Kidney (tissue), 14 donors: ENCODE results near the gene MYMK. TPM values are rescaled to one million over a fixed set of nuclear protein-coding genes. Genes with fewer than 3 reads are reported as not detected.

Experiments
- DNase-seq, 5 donors: peaks; one replicate each; pipeline ENCODE4 v3.0.0-alpha.2; 2013 to 2020
- FAIRE-seq: peaks from 2 replicates; lab custom pipeline; 2012; peaks lifted over from hg19 to GRCh38; lab: Jason Lieb, UNC
- H3K27ac ChIP-seq, 2 donors: one replicate each; pipeline ENCODE4 v1.7.0; 2013; ENCODE audit warnings: low read depth in 2 of 2, low read length in 2 of 2, inconsistent platforms in 1 of 2
- H3K27me3 ChIP-seq: one replicate; pipeline ENCODE4 v1.7.1; 2013; ENCODE audit warnings: low read length, inconsistent platforms; ENCODE audit not compliant: control insufficient read depth, insufficient read depth
- H3K36me3 ChIP-seq, 3 donors: one replicate each; pipeline versions ENCODE4 v1.7.0 to v1.7.1; 2013; ENCODE audit warnings: low read length in 3 of 3, control low read depth in 1 of 3, inconsistent platforms in 1 of 3; ENCODE audit not compliant: insufficient read depth in 3 of 3, control insufficient read depth in 2 of 3
- H3K4me1 ChIP-seq, 3 donors: one replicate each; pipeline versions ENCODE4 v1.7.0 to v1.7.1; 2013; ENCODE audit warnings: low read length in 3 of 3, inconsistent platforms in 1 of 3, low read depth in 1 of 3; ENCODE audit not compliant: control insufficient read depth in 2 of 3, insufficient read depth in 2 of 3
- H3K4me3 ChIP-seq, 3 donors: one replicate each; pipeline versions ENCODE4 v1.7.0 to v1.8.1; 2013; ENCODE audit warnings: low read length in 3 of 3, control low read depth in 1 of 3, inconsistent platforms in 1 of 3
- H3K9ac ChIP-seq, 3 donors: one replicate each; pipeline versions ENCODE4 v1.7.0 to v1.7.1; 2013; ENCODE audit warnings: low read length in 3 of 3, control low read depth in 1 of 3, inconsistent platforms in 1 of 3
- H3K9me3 ChIP-seq, 3 donors: one replicate each; pipeline versions ENCODE4 v1.7.0 to v1.7.1; 2013; ENCODE audit warnings: low read length in 3 of 3, control low read depth in 1 of 3, inconsistent platforms in 1 of 3; ENCODE audit not compliant: control insufficient read depth in 2 of 3, insufficient read depth in 1 of 3
- intact Hi-C: fragments of 100-400 bp; cut with DNase I; formaldehyde crosslinking; loops from one replicate; pipeline ENCODE4 v1.11.1; 2022
- polyA plus RNA-seq: library from polyadenylated mRNA; stranded (reverse); fragments of 350-450 nt; fragmentation: Illumina TruSeq; extraction: RNeasy Lipid Tissue Mini Kit (QIAGEN cat#74804); gene quantifications from one replicate; pipeline ENCODE4 v1.2.3, GENCODE V29; 2014; ENCODE audit warnings: low read depth, low replicate concordance; ENCODE audit not compliant: insufficient read depth
- total RNA-seq: library from RNA; stranded (reverse); fragmentation: NEBNext Ultra II Directional; extraction: Animal tissue kit (Norgen Biotek cat#: 25700); gene quantifications from one replicate; pipeline ENCODE4 v1.2.1, GENCODE V29; 2021
- TF ChIP-seq, protein P1 (sequence below): IDR thresholded peaks from 3 replicates; pipeline ENCODE4 v1.5.1; 2012; ENCODE audit warnings: mild to moderate bottlenecking, moderate library complexity, borderline replicate concordance; ENCODE audit not compliant: insufficient read depth; ENCODE audit errors: extremely low read depth
- donor health status: control.
- donor health status: control.
- donor health status: control.
- donor health status: control.
- donor health status: control.
- donor health status: DM: yes; HTN: yes; CAD: no.
- donor health status: Normal renal cell carcinoma (clear cell type).

MYMK gene
- total and polyA plus RNA-seq, 2 donors from 2014 or later: not detected

DNA sequence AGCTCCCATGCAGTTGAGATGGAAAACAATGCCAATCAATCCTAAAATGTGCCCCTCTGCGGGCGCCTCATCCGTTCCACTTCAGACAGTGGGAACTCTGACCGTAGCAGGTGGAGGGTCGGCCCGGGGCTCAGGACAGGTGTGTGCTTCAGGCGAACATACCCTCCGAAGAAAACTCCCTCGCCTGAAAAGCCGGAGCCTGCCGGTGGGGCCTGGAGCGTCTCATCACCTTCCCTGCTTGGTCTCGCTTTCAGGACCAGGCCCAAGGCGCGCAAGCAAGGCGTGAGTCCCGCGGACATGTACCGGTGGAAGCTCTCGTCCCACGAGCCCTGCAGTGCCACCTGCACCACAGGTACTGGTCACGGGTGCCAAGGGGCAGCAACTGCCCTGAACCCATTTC is 36.2 kb upstream of the MYMK start:
- Histone ChIP-seq H3K4me3 (no peak overlapping the region), H3K4me1 (peaks cover 0 to 22% (median 0%) of the 10 kb centered on the region in 3 donors), H3K9me3 (no peaks in the 10 kb centered on the region), H3K27ac (no peak overlapping the region), H3K9ac (no peak overlapping the region), H3K27me3 (no peaks in the 10 kb centered on the region), H3K36me3 (no peaks in the 10 kb centered on the region)
- DNase-seq: no peak
- TF ChIP-seq, protein P1, sequence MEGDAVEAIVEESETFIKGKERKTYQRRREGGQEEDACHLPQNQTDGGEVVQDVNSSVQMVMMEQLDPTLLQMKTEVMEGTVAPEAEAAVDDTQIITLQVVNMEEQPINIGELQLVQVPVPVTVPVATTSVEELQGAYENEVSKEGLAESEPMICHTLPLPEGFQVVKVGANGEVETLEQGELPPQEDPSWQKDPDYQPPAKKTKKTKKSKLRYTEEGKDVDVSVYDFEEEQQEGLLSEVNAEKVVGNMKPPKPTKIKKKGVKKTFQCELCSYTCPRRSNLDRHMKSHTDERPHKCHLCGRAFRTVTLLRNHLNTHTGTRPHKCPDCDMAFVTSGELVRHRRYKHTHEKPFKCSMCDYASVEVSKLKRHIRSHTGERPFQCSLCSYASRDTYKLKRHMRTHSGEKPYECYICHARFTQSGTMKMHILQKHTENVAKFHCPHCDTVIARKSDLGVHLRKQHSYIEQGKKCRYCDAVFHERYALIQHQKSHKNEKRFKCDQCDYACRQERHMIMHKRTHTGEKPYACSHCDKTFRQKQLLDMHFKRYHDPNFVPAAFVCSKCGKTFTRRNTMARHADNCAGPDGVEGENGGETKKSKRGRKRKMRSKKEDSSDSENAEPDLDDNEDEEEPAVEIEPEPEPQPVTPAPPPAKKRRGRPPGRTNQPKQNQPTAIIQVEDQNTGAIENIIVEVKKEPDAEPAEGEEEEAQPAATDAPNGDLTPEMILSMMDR: no peak
- no peak for FAIRE-seq
- intact Hi-C loops: no loop called here

DNA sequence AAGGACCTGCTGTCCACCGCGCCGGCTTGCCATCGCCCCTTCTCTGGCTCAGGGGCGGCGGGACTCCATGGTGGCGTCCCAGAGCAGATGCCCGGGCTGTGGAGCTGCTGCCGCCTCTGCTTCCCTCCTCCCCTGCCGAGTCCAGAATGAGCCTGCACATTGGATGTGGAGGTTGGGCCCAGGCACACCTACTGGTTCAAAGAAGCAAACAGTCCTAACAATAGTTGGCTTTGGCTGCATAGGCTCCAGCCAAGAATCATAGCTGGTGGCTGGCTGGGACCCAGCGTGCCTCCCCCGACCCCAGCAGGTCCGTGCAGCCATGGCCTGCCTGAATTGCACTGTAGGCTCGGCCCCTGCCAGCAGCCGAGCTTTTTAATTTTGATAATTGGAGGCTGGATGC is 35.6 kb upstream of the MYMK start:
- H3K4me1 ChIP-seq: peaks cover 0 to 20% (median 0%) of the 10 kb centered on the region in 3 donors
- no peak overlapping the region for H3K27ac ChIP-seq
- DNase-seq (no peak), FAIRE-seq (no peak)
- TF ChIP-seq, protein P1: no peak
- H3K36me3 ChIP-seq: peaks cover 0 to 4% (median 0%) of the 10 kb centered on the region in 3 donors
- H3K27me3 ChIP-seq: no peaks in the 10 kb centered on the region
- intact Hi-C loops: no loop called here
- H3K4me3 ChIP-seq: no peak overlapping the region
- no peaks in the 10 kb centered on the region for H3K9me3 ChIP-seq
- no peak overlapping the region for H3K9ac ChIP-seq

DNA sequence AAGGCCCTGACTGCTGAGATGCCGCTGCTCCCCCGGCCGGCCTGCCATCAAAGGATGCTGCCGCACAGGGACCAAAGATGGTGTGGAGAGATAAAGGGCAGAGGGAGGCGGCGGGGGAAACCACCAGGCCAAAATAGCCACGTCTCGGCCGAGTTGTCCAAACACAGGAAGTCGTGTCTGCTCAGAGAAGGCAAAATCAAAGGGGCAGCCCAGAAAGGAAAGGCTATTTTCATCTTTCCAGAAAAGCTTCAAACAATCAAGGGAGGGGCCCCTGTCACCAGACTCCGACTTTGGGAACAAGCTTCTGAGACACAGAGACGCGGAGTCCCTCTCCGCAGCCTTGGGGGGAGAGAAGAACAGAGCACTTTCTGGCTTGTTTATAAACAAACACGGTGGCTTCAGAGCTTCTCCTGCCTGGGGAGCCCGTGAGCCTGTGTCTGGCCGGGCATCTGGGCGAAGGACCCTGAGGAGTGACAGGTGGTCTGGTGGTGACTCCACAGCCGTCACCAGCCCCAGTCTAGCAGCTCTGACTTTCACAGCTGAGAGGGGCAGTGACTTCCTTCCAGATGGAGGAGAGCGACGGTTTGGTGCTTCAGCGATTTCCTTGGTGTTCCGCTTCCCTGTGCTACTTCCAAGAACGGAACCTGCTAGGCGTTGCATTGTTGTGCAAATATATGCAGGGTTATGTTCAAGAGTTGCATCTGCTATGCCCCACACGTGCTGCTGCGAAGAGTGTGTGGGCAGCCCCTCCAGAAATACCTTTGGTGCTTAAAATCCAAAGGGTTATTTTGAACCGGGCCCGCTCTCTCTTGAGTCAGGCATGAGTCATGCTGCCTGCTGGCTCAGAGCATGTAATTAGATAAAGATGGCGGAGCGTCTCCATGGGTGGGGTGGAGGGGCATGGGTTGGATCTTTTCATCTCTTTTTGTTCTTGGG is 33.7 kb upstream of the MYMK start:
- peak overlapping the region in 1 of 3 donors; percentile 31 for H3K9ac ChIP-seq
- TF ChIP-seq, protein P1: no peak
- peak overlapping the region; percentile 70 to 75 for H3K27ac ChIP-seq
- DNase-seq: peak in 3 of 5 donors; percentile 48 to 71 (median 55)
- peaks cover 0 to 20% (median 0%) of the 10 kb centered on the region in 3 donors for H3K4me1 ChIP-seq
- no peak for FAIRE-seq
- peaks cover 0 to 4% (median 0%) of the 10 kb centered on the region in 3 donors for H3K36me3 ChIP-seq
- intact Hi-C loops: no loop called here
- H3K27me3 ChIP-seq: no peaks in the 10 kb centered on the region
- H3K4me3 ChIP-seq: peak overlapping the region in 1 of 3 donors; percentile 17
- H3K9me3 ChIP-seq: no peaks in the 10 kb centered on the region
